T-helper 2 cell treated with Interferon-gamma antibody and Interleukin-4, amounts not matched to agents 100 ng/mL and 5 ng/mL, for 36 hours (primary cell): ENCODE results near the gene MICU1. TPM values are rescaled to one million over a fixed set of nuclear protein-coding genes. Genes with fewer than 3 reads are reported as not detected.
"Not testable (repeated sequence)": the region's sequence is repeated elsewhere in the genome, so short reads cannot be mapped to it uniquely, and the experiment has no call there.

ENCODE experiments used
- intact Hi-C: fragments of 100-400 bp; cut with micrococcal nuclease; formaldehyde crosslinking; loops from one replicate; pipeline ENCODE4 v1.15.1; 2023
- total RNA-seq: library from RNA; stranded (reverse); gene quantifications from 2 replicates; pipeline ENCODE4 v1.2.3, GENCODE V29; 2022

The MICU1 gene
- total RNA-seq, 1 donor from 2014 or later, result 30.5 TPM

DNA sequence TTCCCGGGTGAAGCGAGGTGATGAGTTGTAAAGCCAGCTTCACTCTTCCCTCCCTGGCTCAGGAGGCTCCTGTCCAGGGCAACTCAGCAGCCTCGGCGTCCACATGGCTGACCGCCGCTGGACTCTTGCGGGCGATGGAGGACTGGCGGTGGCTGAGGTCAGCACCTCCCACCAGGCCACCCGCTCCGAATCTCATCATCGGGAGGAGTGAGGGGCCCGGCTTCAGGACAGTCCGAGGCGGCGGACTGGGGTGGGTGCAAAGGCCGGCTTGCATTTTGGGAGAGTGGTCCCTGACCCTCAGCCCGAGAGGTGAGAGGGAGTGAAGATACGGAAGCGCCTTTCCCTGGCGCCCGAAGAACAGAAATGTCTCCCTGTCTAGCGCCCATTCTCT, 271.9 kb downstream of the MICU1 start:
- intact Hi-C loops, result loop anchor here (1.0 to 10.0 kb wide), 2 partner anchors 14 to 901 kb away; partner anchors contain the start of gene MRPS16

DNA sequence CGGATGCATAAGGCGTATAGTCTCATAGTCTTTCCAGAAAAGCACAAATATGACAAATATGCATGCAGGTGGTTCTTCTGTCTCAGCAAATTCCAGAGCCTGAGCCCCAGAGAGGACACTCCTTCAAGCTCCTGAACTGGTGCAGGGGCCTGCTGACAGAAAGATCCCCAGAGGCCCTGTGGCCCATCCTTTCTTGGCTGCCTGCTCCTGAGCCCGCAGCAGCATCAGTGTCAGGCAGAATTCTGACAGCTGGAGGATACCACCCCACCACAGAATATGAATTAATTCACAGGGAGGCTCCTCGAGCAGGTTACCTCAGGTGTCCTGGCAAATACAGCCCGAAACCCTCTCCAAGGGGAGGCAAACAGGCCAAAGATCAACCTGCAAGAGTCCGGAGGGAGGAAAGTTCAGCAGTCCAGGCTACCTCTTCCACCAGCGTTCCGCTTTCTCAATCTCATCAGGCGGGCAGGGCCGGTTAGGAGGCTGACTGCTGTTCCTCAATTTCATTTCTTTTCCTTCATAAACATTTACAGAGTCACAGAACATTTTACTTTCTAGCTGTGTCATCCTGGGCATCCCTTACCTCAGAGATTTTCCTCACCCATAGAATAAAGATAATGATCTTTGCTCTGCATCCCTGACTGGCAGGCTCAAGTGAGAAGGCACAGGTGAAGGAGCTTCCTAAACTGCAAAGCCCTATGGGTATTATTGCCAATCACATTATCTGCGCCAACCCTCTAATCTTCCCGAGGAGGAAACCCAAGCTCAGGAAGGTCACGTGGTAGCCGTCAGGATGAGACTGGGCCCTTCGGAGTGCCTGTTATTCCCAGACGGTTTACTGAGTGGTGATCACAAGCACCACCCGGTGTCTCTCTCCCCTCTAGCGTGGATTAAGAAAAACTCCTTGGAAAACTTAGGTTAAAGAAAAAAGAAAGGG, 272.6 kb downstream of the MICU1 start:
- intact Hi-C loops, result loop anchor here (10.0 kb wide), 1 partner anchor 902 kb away; the partner anchor contains the start of gene MRPS16

GRCh38 chr10:72351479-72351878, 274.4 kb downstream of the MICU1 start:
- intact Hi-C loops, result loop anchor here (10.0 kb wide), 1 partner anchor 903 kb away; the partner anchor contains the start of gene MRPS16

DNA sequence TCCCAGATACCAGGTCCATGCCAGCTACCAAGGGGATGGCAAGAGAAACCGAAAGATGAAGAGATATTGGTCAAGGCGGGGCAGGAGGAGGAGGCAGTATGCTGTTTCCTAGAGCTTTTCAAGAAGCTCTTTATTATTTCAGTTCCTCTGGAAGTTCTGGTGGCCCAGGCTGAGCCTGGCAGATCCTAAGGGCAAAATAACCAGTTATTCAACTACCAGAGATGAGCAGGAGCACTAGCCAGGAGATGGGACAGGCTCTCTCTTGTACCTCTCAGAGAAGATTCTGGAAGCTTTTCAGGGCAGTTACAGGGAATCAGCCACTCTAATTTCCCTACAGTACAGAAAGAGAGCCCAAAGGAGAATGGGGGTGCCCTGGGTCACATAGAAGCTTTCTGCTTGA, 276.4 kb downstream of the MICU1 start:
- intact Hi-C loops, result no loop called here

GRCh38 chr10:72348282-72348681, 277.6 kb downstream of the MICU1 start:
- intact Hi-C loops, result no loop called here

GRCh38 chr10:72346117-72346516, 279.8 kb downstream of the MICU1 start:
- intact Hi-C loops, result not testable (repeated sequence)

DNA sequence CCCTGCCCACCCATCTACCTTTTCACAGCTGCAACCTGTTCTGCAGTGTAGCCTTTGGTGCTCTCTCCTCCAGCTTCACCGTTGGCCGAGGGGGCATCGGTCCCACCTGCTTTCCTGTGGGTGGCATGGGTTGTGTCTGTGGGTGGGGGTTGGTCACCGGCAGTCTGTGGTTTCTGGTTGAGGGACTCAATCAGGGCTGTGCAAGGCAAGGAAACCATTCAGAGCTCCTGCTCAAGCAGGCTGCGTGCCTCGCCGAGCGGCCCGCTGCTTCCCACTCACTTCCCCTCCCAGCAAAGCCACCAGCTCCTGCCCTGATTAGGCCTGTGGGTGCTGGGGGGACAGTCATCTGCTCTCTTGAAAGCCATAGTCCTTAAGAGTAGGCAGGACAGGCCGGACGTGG, 280.9 kb downstream of the MICU1 start:
- intact Hi-C loops, result no loop called here

- intact Hi-C loops, result no loop called here
Measured at GRCh38 chr10:72342911-72343310, 283.0 kb downstream of the MICU1 start.

GRCh38 chr10:72340510-72341261, 285.2 kb downstream of the MICU1 start:
- intact Hi-C loops, result loop anchor here (1.0 kb wide), 3 partner anchors 14 to 292 kb away; partner anchors contain the start of gene DNAJB12

DNA sequence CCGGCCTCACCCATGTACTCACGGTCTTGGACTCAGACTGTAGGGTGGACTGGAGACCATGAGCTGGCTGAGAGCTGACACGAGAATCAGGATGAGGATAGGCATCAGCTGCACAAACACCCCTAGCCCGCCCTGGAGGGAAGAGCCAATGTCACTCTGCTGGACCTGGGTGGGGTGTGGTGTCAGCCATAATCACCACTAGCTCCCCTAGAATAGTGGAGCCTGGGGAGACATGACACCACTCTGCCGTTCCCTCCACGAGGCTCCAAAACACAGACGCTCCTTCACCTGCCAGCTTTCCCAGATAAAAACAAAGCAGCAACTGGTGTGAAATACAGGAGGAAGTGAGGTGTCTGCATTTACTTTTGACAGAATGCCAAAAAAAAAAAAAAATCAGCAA, 287.7 kb downstream of the MICU1 start:
- intact Hi-C loops, result no loop called here

- intact Hi-C loops, result loop anchor here (1.0 kb wide), 2 partner anchors 211 to 288 kb away; no protein-coding TSS in a partner anchor
Measured at GRCh38 chr10:72337722-72338121, 288.2 kb downstream of the MICU1 start.

- intact Hi-C loops, result loop anchor here (1.0 kb wide), 2 partner anchors 211 to 288 kb away; no protein-coding TSS in a partner anchor
Measured at GRCh38 chr10:72337039-72337629, 288.7 kb downstream of the MICU1 start.

GRCh38 chr10:72336259-72337038, 289.4 kb downstream of the MICU1 start:
- intact Hi-C loops, result loop anchor here (1.0 kb wide), 2 partner anchors 210 to 287 kb away; no protein-coding TSS in a partner anchor

DNA sequence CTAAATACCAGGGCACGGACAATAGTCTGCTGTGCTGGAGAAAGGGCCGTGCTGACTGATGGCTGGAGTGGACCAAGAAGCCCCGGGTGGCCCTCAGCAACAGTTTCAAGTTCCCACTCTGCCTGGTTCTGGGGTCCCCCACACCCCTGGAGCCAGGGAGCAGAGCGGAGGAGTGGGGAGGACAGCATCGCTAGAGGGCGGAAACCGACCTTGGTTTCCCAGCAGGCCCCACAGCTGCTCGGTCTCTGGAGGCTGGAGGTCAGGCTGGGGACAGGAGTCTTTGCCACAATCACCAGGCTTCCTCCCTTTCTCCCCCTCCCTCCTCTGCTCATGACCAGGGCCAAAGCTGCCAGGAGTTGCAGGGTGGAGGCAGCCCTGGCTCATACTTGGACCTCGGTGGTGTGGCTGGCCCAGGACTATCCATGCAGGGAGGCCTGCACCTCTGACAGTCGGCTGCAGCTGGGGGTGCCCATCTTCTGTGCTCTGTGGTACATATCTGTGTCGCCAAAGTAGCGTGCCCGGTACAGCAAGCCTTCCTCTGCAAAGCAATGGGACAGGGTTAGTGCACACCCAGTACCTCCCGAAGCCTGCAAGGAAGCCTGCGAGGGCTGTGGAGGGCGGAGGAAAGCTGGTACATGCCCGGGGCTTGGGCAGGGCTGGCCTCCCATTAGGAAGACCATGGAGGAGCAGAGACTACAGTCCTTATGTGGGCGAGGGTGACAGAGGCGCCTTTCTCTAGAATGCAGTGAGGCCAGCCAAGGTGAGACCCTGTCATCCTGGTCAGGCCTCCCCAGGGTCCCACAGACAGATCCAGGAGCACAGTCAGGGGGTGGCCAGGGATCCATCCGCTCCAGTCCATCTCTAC, 290.3 kb downstream of the MICU1 start:
- intact Hi-C loops, result loop anchor here (1.0 to 2.0 kb wide), 9 partner anchors 9 to 439 kb away; partner anchors contain the start of gene DDIT4

GRCh38 chr10:72334825-72335393, 291.0 kb downstream of the MICU1 start:
- intact Hi-C loops, result loop anchor here (1.0 to 2.0 kb wide), 9 partner anchors 9 to 439 kb away; partner anchors contain the start of gene DDIT4

- intact Hi-C loops, result loop anchor here (2.0 kb wide), 1 partner anchor 120 kb away; no protein-coding TSS in a partner anchor
Measured at GRCh38 chr10:72334196-72334824, 291.6 kb downstream of the MICU1 start.

DNA sequence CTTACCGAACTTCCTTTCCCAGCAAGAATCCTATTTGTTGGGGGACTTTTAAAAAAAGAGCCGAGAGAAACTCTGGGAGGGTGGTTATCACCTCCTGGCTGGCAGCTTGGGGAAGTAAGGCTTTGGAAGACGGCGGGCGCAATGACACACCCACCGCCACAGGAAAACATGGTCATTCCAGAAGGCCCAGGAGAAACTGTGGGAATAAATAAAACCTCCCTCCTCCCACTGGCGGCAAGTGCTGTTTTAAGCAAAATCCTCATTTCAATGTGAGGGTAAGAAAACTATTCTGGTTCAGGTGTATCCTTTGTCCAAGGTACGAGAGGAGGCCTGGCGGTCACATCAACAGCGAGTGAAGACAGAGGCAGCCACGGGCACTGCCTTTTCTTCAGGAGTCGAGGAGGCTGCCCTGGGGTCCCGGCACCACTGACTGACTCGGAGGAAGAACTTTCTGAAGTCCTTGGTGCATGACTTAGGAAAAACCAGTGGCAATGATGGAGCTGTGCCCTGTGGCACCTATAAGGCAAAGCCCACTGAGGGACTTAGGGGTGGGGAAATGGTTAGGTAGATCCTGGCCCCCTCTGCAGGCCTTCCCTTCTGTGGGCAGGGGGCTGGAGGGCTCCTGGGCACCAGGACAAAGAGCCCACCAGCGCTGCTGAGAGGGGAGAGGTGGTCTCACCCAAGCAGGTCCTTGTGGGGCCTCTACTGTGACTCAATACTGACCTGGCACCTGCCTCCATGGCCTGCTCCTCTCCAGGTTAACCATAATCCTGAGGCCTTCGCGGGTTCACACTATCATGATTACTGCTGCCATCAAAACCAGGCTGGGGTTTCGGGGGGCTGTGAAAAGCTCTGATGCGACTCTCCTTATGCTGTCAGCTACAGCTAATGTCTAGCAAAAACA, 292.5 kb downstream of the MICU1 start:
- intact Hi-C loops, result loop anchor here (2.0 kb wide), 1 partner anchor 119 kb away; no protein-coding TSS in a partner anchor
